ENCODE measurements around the gene C1QTNF9.
"Not testable (repeated sequence)": the region's sequence is repeated elsewhere in the genome, so short reads cannot be mapped to it uniquely, and the experiment has no call there.

Gene C1QTNF9

GRCh38 chr13:24319641-24320040, 10.3 kb downstream of the C1QTNF9 start:
- H3K27ac ChIP-seq; H3K36me3 ChIP-seq (ENCODE audit: control insufficient read depth, insufficient read depth, low read length); H3K27me3 ChIP-seq (ENCODE audit: control insufficient read depth, insufficient read depth, low read length); H3K9ac ChIP-seq; H3K4me1 ChIP-seq; H3K79me2 ChIP-seq; H3K9me3 ChIP-seq (ENCODE audit: control insufficient read depth, low read length); H2AFZ ChIP-seq; H3K4me3 ChIP-seq (ENCODE audit: low read depth, low read length); H3K4me2 ChIP-seq (ENCODE audit: low read length): not testable (repeated sequence)

- not testable (repeated sequence) for H3K9me3 ChIP-seq (ENCODE audit: control insufficient read depth, low read length); H3K36me3 ChIP-seq (ENCODE audit: control insufficient read depth, insufficient read depth, low read length); H3K4me2 ChIP-seq (ENCODE audit: low read length); H3K27me3 ChIP-seq (ENCODE audit: control insufficient read depth, insufficient read depth, low read length); H3K9ac ChIP-seq; H3K4me3 ChIP-seq (ENCODE audit: low read depth, low read length); H2AFZ ChIP-seq; H3K4me1 ChIP-seq; H3K27ac ChIP-seq; H3K79me2 ChIP-seq
These were observed 12.0 kb downstream of the C1QTNF9 start for GRCh38 chr13:24321416-24321815.

- not testable (repeated sequence) for H3K4me1 ChIP-seq; H3K4me3 ChIP-seq (ENCODE audit: low read depth, low read length); H3K27me3 ChIP-seq (ENCODE audit: control insufficient read depth, insufficient read depth, low read length); H3K79me2 ChIP-seq; H3K9me3 ChIP-seq (ENCODE audit: control insufficient read depth, low read length); H3K27ac ChIP-seq; H2AFZ ChIP-seq; H3K4me2 ChIP-seq (ENCODE audit: low read length); H3K36me3 ChIP-seq (ENCODE audit: control insufficient read depth, insufficient read depth, low read length); H3K9ac ChIP-seq
These were observed 13.1 kb downstream of the C1QTNF9 start for GRCh38 chr13:24322470-24322869.

DNA sequence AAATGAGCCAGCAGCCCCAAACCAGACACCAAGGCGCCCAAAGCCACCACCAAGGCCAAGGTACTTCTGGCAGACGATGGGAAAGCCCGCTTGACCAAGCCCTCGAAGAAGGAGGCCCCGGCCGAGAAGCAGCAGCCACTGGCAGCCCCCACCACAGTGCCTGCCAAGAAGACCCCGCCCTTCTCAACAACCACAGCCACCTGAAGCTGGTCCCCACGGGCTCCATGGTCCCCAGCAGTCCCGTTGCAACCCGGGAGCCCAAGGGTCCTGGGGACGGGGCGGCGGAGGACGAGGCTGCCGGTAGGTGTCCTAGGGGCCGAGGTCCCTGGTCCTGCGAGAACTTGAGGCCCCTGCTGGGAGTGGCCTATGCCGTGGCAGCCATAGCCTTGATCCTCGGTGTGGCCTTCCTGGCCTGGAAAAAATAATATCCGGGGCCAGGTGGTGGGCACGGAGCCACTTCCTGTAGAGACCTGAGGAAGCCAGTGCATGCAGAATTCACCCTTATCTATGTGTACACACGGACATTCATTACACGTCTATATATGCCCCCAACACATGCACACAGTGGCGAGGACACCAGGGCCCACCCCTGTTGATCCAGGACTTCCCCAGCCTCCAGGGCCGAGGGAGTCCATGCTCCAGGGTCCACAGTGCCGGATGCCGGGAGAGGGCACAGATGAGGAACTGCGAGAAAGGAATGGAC, 13.8 kb downstream of the C1QTNF9 start:
- Histone ChIP-seq H3K4me2 (ENCODE audit: low read length) (no peak overlapping the region), H3K27ac (no peak overlapping the region), H3K36me3 (ENCODE audit: control insufficient read depth, insufficient read depth, low read length) (no peaks in the 10 kb centered on the region), H3K9me3 (ENCODE audit: control insufficient read depth, low read length) (no peaks in the 10 kb centered on the region), H3K4me3 (ENCODE audit: low read depth, low read length) (no peak overlapping the region), H3K27me3 (ENCODE audit: control insufficient read depth, insufficient read depth, low read length) (no peaks in the 10 kb centered on the region), H3K4me1 (no peaks in the 10 kb centered on the region), H3K9ac (no peak overlapping the region), H2AFZ (no peak overlapping the region), H3K79me2 (no peaks in the 10 kb centered on the region)
- TF ChIP-seq CTCF (IDR thresholded peaks at IDR 0.05): no peak

DNA sequence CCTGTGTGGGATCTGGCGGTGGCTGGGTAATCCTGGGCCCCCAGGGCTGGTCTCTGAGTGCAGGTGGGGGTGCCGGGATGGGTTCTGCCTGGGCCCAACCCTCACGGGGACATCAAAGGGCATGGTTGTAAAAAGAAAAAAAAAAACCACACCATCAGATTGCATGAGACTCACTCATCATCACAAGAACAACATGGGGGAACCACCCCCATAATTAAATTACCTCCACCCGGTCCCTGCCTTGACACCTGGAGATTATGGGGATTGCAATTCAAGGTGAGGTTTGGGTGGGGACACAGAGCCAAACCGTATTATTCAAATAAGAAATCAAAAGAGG, 14.3 kb downstream of the C1QTNF9 start:
- TF ChIP-seq CTCF (IDR thresholded peaks at IDR 0.05): no peak
- H2AFZ ChIP-seq: no peak overlapping the region
- H3K9me3 ChIP-seq (ENCODE audit: control insufficient read depth, low read length): no peaks in the 10 kb centered on the region
- H3K36me3 ChIP-seq (ENCODE audit: control insufficient read depth, insufficient read depth, low read length): no peaks in the 10 kb centered on the region
- H3K79me2 ChIP-seq: no peaks in the 10 kb centered on the region
- H3K4me2 ChIP-seq (ENCODE audit: low read length): no peak overlapping the region
- H3K4me3 ChIP-seq (ENCODE audit: low read depth, low read length): no peak overlapping the region
- H3K9ac ChIP-seq: no peak overlapping the region
- no peaks in the 10 kb centered on the region for H3K4me1 ChIP-seq
- H3K27ac ChIP-seq: no peak overlapping the region
- no peaks in the 10 kb centered on the region for H3K27me3 ChIP-seq (ENCODE audit: control insufficient read depth, insufficient read depth, low read length)

DNA sequence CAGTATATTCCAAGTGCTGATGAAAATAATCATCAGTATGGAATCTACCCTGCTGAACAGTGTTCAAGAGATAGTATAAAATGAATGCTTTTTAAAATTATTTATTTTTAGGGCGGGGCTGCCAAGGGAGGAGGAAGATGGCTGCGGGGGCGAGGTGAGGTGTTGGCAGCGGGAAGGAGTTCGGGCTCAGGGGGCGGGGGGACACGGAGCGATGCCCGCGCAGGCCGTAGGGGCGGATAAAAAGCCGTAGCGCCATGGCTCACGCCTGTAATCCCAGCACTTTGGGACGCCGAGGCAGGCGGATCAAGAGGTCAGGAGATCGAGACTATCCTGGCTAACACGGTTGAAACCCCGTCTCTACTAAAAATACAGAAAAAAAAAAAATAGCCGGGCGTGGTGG, 18.2 kb downstream of the C1QTNF9 start:
- H3K4me2 ChIP-seq (ENCODE audit: low read length); H3K9me3 ChIP-seq (ENCODE audit: control insufficient read depth, low read length); H3K36me3 ChIP-seq (ENCODE audit: control insufficient read depth, insufficient read depth, low read length); H2AFZ ChIP-seq; H3K9ac ChIP-seq; H3K79me2 ChIP-seq; H3K27me3 ChIP-seq (ENCODE audit: control insufficient read depth, insufficient read depth, low read length); H3K27ac ChIP-seq; H3K4me3 ChIP-seq (ENCODE audit: low read depth, low read length); H3K4me1 ChIP-seq: not testable (repeated sequence)

DNA sequence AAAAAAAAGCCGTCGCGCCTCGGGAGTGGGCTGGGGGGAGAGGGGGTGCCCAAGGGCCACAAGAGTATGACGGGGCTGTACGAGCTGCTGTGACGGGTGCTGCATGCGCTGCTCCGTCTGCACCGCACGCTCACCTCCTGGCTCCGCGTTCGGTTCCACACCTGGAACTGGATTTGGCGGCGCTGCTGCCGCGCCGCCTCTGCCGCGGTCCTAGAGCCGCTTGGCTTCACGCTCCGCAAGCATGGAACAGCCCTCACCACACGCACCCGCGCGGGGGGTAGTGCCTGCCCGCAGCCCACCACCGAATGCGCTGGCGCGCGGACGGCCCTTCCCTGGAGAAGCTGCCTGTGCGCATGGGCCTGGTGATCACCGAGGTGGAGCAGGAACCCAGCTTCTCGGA, 18.8 kb downstream of the C1QTNF9 start:
- Histone ChIP-seq H3K27ac (no peak overlapping the region), H3K4me1 (no peaks in the 10 kb centered on the region), H3K9ac (no peak overlapping the region), H3K4me3 (ENCODE audit: low read depth, low read length) (no peak overlapping the region), H3K79me2 (no peaks in the 10 kb centered on the region), H3K9me3 (ENCODE audit: control insufficient read depth, low read length) (no peaks in the 10 kb centered on the region), H3K4me2 (ENCODE audit: low read length) (no peak overlapping the region), H2AFZ (no peak overlapping the region), H3K36me3 (ENCODE audit: control insufficient read depth, insufficient read depth, low read length) (no peaks in the 10 kb centered on the region), H3K27me3 (ENCODE audit: control insufficient read depth, insufficient read depth, low read length) (no peaks in the 10 kb centered on the region)
- no peak for TF ChIP-seq CTCF (IDR thresholded peaks at IDR 0.05)

Data from parathyroid adenoma (tissue), 2 donors.